HG03558 (cell line): Measurements from ENCODE around the gene IRF4.

Source experiments
- ATAC-seq: cut with Tn5 transposase; IDR thresholded peaks from one replicate; pipeline ENCODE4 v1.9.1; 2021; ENCODE audit warnings: moderate number of reproducible peaks; ENCODE audit not compliant: unreplicated experiment; ENCODE audit errors: extremely low read depth

Gene IRF4

DNA sequence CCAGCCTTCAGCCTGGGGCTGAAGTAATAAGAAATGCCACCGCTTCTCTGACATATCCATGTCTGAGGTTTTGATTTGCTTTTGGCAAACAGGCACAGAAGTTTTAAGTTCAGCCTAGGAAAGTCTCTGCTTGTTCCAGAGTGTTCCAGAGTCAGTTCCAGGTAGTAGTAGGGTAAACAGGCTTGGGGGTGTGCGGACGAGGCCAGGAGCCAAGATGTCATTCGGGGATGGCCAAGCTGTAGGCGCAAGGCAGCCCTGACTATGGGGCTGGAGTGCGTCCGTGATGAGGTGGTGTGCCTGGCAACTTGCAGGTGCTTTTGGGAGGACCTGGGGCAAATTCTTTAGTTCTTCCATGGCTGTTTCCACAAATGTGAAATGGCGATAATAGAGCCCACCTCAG is 60.3 kb downstream of the IRF4 start:
- ATAC-seq, result no peak

DNA sequence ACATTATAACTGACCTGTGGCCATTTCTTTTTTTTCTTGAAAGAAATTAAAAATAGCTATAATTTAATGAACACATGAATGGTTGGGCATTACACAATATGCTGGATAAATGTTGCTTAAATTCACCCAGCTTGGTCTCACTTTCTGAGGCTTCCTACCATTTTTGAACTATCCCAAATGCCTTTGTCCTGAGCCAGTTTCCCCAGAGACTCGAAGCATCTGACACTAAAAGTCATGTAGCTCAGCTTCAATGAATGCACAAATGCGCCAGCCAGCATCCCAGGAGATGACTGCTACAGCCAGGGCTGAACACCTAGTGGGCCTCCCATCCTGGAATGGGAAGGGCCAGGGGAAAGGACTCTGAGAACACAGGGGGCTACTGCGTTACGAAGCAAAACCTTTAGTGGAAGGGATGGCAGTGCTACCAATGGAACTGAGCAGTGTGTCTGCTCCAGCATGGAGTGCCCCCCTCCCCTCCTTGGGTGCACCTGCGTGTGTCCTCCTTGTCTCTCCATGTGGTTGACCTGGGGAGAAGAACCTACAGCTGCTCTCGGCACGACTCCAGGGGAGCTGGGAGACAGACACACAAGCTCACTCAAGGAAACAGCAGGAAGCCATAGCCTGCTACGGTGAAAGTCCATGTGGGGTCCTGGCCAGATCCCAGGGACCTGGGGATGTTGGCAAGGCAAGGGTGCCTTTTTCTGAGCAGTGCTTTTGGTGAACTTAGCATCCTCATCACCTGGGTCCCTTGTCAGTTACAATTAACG is 60.9 kb downstream of the IRF4 start:
- ATAC-seq, result no peak

GRCh38 chr6:453152-453551 is 61.6 kb downstream of the IRF4 start:
- ATAC-seq, result no peak

- no peak for ATAC-seq
These were observed 62.8 kb downstream of the IRF4 start for GRCh38 chr6:454148-454991.

DNA sequence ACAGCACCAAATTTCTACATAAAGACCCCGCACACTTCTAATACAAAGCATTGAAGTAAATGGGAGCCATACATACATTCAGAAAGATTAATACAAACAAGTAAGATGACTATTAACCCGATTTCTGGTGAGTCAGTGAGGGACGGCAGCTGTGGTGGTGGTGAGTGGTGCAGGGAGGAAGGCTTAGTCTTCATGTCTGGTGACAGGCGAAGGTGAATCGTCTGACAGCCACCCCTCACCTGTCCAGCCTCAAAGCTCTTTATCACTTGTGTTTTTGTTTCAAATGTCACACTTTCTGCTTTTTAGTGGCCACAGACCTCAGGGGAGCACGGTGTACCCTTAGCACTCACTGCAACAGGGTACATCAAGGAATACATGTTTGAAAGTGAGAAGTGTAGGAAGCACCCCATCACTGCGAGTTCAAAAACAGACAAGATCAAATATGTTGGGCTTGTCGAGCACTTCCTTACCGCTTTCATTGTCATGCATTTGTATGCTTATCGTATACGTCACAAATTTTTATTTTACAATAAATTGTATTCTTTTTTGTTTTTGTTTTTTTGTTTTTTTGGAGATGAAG is 63.5 kb downstream of the IRF4 start:
- ATAC-seq, result no peak

DNA sequence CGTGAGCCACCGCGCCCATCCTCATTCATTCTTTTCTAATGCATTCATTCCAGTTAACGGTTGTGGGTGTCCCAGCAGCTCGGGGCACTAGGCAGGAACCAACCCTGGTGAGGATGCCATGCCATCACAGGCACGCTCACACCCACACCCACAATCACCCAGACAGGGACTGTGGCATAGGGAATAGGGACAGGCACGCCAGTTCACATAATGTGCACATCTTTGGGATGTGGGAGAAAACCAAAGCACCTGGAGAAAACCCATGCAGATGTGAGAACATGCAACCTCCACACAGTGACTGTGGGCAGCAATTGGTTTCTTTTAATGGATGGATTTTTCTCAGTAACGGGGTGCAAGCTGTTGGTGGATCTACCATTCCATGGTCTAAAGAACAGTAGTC is 64.3 kb downstream of the IRF4 start:
- no peak for ATAC-seq

DNA sequence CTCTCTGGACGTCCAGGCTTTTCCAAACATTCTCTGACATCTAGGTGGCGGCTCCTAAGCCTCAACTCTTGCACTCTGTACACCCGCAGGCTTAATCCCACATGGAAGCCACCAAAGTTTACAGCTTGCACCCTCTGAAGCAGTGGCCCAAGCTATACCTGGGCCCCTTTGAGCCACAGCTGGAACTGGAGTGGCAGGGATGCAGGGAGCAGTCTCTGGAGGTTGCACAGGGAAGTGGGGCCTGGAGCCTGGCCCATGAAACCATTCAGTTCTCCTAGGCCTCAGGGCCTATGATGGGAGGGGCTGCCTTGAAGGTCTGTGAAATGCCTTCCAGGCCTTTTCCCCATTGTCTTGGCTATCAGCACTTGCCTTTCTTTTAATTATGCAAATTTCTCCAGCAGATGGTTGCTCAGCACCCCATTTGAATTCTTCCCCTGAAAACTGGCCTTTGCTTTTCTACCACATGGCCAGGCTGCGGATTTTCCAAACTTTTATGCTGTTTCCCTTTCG is 64.9 kb downstream of the IRF4 start:
- ATAC-seq, result no peak

GRCh38 chr6:456887-457286 is 65.3 kb downstream of the IRF4 start:
- ATAC-seq, result no peak
